Left lung (tissue), 10 donors: Measurements from ENCODE around the gene MARK4. TPM values are rescaled to one million over a fixed set of nuclear protein-coding genes. Genes with fewer than 3 reads are reported as not detected.

ENCODE experiments used
- ATAC-seq: fragments of 200-7000 bp; cut with Tn5 transposase; one replicate; pipeline ENCODE4 v1.9.1; 2020; ENCODE audit warnings: moderate library complexity
- DNase-seq, 4 donors: peaks; one replicate each; pipeline ENCODE4 v3.0.0-alpha.2; 2013 to 2020
- H3K27ac ChIP-seq, 2 donors: fragments of 200-600 bp; sonication (generic) in 1 of 2; one replicate each; pipeline versions ENCODE4 v1.5.0 to v1.8.0; 2020 to 2021
- H3K27me3 ChIP-seq, 2 donors: fragments of 200-600 bp; sonication (generic) in 1 of 2; one replicate each; pipeline versions ENCODE4 v1.5.0 to v1.8.0; 2020 to 2021
- H3K36me3 ChIP-seq, 2 donors: fragments of 200-600 bp; sonication (generic) in 1 of 2; one replicate each; pipeline versions ENCODE4 v1.5.0 to v1.8.0; 2020 to 2021
- H3K4me1 ChIP-seq, 2 donors: fragments of 200-600 bp; one replicate each; pipeline ENCODE4 v1.8.0; 2021
- H3K4me3 ChIP-seq, 2 donors: fragments of 200-600 bp; sonication (generic) in 1 of 2; one replicate each; pipeline versions ENCODE4 v1.5.0 to v1.8.0; 2020 to 2021; ENCODE audit warnings: mild to moderate bottlenecking in 1 of 2
- H3K9me3 ChIP-seq, 2 donors: fragments of 200-600 bp; sonication (generic) in 1 of 2; one replicate each; pipeline versions ENCODE4 v1.5.0 to v1.8.0; 2020 to 2021
- intact Hi-C, 2 donors: fragments of 100-400 bp; cut with DNase I; formaldehyde crosslinking; loops; one replicate each; pipeline versions ENCODE4 v1.11.2 to v1.14.2; 2022
- polyA plus RNA-seq, 6 donors: library from polyadenylated mRNA; unstranded; fragments of 120-200 nt; gene quantifications; one replicate each; pipeline ENCODE4 v1.2.1, GENCODE V29; 2013; ENCODE audit not compliant: insufficient read length in 6 of 6
- total RNA-seq, 2 donors: library from RNA; stranded (reverse); fragmentation: NEBNext Ultra II Directional; extraction: Animal tissue kit (Norgen Biotek cat#: 25700); gene quantifications; one replicate each; pipeline ENCODE4 v1.2.1, GENCODE V29; 2021
- TF ChIP-seq, protein P1 (sequence below), 2 donors: fragments of 200-600 bp; sonication (generic) in 1 of 2; IDR thresholded peaks; one replicate each; pipeline versions ENCODE4 v1.5.0 to v1.8.0; 2021; ENCODE audit warnings: antibody characterized with exemption in 2 of 2
- donor health status: DM: no; HTN: yes; CAD: no.
- donor health status: DM: no; HTN: no; CAD: no.

MARK4 gene
- total and polyA plus RNA-seq, 8 donors = 24.6 to 46.4 (median 37.5) TPM

DNA sequence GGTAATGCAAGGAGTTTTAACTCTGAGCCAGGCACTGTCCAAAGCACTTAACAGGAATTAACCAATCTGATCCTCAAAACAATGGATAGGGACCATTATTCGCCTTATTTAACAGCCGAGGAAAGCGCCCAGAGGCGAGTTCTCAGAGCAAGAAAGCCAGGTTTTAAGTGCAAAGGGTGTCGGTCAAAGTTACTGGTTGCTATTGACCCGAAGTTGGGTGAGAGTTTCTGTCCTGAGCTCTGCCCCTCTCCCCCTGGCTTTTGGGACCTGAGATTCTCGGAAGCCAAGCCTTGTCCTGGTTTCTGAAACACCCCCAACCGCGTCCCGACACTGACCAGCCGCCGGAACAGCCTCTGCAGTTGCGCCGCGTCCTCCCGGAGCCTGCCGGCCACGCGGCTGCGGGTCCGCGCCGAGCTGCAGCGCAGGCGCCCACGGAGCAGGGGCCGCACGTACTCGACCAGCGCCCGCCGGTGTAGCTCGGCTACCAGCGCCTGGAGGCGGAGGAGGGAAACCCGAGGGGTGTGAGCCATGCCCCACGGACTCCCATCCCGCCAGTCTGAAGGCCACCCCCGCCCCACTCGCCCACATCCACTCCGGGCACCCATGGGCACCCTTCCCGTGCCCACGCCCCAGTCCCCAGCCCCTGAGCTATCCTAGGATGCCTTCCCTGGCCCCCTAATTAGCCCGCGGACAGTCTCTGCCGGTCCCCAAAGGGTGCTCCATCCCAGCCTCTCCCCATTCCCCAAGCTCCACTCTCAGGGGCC, 33.7 kb upstream of the MARK4 start:
- Histone ChIP-seq H3K4me3 (no peak overlapping the region), H3K4me1 (peaks cover 3 to 7% of the 10 kb centered on the region in 2 donors), H3K27me3 (peaks cover 37 to 58% of the 10 kb centered on the region in 2 donors), H3K27ac (no peak overlapping the region), H3K36me3 (no peaks in the 10 kb centered on the region), H3K9me3 (no peaks in the 10 kb centered on the region)
- TF ChIP-seq, protein P1, sequence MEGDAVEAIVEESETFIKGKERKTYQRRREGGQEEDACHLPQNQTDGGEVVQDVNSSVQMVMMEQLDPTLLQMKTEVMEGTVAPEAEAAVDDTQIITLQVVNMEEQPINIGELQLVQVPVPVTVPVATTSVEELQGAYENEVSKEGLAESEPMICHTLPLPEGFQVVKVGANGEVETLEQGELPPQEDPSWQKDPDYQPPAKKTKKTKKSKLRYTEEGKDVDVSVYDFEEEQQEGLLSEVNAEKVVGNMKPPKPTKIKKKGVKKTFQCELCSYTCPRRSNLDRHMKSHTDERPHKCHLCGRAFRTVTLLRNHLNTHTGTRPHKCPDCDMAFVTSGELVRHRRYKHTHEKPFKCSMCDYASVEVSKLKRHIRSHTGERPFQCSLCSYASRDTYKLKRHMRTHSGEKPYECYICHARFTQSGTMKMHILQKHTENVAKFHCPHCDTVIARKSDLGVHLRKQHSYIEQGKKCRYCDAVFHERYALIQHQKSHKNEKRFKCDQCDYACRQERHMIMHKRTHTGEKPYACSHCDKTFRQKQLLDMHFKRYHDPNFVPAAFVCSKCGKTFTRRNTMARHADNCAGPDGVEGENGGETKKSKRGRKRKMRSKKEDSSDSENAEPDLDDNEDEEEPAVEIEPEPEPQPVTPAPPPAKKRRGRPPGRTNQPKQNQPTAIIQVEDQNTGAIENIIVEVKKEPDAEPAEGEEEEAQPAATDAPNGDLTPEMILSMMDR (IDR thresholded peaks at IDR 0.05) = no peak
- peak in 1 of 4 donors; percentile 16 for DNase-seq
- intact Hi-C loops = no loop called here
- peak; percentile 20 for ATAC-seq

DNA sequence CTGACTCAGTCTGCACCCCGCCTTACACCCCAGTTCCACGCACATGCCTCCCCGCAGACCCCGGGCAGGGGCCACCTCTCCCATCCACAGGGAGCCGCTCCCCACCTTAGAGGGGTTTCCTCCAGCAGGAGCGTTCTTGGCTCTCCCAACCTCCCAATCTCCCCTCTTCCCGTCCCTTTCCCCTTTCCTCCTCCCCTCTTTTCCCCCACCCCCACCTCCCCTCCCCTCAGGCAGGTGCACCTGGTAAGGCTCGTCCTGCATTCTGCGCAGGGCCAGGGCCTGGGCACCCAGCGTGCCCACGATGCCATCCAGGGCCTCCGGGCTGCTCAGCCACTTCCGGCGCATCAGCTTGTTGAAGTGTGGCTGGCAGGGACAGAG, 33.1 kb upstream of the MARK4 start:
- Histone ChIP-seq H3K27me3 (peaks cover 37 to 58% of the 10 kb centered on the region in 2 donors), H3K36me3 (no peaks in the 10 kb centered on the region), H3K4me1 (peaks cover 3 to 7% of the 10 kb centered on the region in 2 donors), H3K27ac (no peak overlapping the region), H3K9me3 (no peaks in the 10 kb centered on the region), H3K4me3 (no peak overlapping the region)
- intact Hi-C loops = no loop called here
- ATAC-seq (no peak), DNase-seq (no peak)
- TF ChIP-seq, protein P1 (IDR thresholded peaks at IDR 0.05) = no peak

DNA sequence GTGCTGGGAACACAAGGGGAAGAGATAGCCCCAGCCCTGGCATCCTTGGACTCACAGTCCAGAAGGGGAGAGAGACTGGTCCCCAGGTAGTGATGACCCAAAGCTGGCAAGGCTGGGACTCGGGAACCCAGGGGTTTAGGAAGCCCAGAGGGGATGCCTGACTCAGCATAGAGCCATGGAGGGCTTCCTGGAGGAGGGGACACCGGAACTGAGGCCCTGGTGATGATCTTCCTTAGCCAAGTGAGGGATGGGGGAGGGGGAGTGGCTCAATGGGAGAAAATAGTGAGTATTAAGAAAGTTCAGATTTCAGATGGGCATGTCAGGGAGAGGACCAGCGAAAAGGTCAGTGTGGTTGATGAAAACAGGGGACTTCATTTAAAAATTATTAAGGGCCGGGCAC, 32.6 kb upstream of the MARK4 start:
- TF ChIP-seq, protein P1 (IDR thresholded peaks at IDR 0.05) = no peak
- DNase-seq (no peak), ATAC-seq (no peak)
- H3K4me3 ChIP-seq = no peak overlapping the region
- H3K9me3 ChIP-seq = no peaks in the 10 kb centered on the region
- intact Hi-C loops = no loop called here
- no peak overlapping the region for H3K27ac ChIP-seq
- no peaks in the 10 kb centered on the region for H3K36me3 ChIP-seq
- H3K27me3 ChIP-seq = peaks cover 37 to 58% of the 10 kb centered on the region in 2 donors
- peaks cover 3 to 7% of the 10 kb centered on the region in 2 donors for H3K4me1 ChIP-seq

DNA sequence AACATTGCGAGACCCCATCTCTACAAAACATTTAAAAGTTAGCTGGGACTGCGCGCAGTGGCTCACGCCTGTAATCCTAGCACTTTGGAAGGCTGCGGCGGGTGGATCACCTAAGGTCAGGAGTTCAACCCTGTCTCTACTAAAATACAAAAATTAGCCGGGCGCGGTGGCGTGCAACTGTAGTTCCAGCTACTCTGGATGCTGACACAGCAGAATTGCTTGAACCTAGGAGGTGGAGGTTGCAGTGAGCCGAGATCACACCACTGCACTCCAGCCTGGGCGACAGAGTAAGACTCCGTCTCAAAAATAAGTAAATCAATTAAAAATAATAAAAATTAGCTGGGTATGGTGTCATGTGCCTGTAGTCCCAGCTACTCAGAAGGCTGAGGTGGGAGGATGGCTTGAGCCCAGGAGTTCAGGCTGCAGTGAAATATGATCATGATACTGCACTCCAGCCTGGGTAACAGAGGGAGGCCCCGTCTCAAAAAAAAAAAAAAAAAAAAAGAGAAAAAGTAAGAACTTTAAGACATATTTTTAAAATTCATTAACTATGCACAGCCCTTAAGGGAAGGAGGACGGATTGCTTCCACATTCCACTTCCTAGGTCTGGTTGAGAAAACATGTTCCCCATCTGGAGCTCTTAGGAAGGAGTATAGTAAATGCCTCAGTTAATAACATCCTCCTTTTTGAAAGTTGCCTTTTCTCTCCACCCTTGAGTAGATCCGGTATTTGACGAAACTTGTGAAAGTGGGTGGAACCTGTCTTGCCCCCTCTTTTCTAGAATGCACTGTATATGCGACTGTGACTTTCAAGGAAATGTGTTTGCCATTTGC, 31.9 kb upstream of the MARK4 start:
- intact Hi-C loops = no loop called here
- no peaks in the 10 kb centered on the region for H3K36me3 ChIP-seq
- no peaks in the 10 kb centered on the region for H3K9me3 ChIP-seq
- H3K27me3 ChIP-seq = peaks cover 37 to 58% of the 10 kb centered on the region in 2 donors
- H3K27ac ChIP-seq = no peak overlapping the region
- DNase-seq (no peak), ATAC-seq (no peak)
- no peak overlapping the region for H3K4me3 ChIP-seq
- TF ChIP-seq, protein P1 (IDR thresholded peaks at IDR 0.05) = no peak
- H3K4me1 ChIP-seq = peaks cover 3 to 7% of the 10 kb centered on the region in 2 donors

DNA sequence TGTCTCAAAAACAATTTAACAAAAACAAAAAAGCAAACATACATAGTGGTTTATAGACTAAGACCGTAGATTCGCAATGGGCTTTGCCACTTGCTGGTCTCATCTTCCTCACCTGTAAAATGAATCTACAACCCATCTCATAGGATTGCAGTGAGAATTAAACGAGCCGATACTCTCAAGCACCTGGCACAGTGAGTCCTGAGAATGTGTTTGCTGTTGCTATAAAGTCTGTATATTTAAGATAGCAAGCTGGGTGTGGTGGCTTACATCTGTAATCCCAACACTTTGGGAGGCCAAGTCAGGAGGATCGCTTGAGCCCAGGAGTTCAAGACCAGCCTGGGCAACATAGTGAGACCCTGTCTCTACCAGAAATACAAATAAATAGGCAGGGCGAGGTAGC, 28.3 kb upstream of the MARK4 start:
- ATAC-seq (no peak), DNase-seq (no peak)
- intact Hi-C loops = no loop called here
- Histone ChIP-seq H3K4me3 (no peak overlapping the region), H3K9me3 (no peaks in the 10 kb centered on the region), H3K27ac (no peak overlapping the region), H3K4me1 (no peaks in the 10 kb centered on the region), H3K27me3 (peaks cover 7 to 38% of the 10 kb centered on the region in 2 donors), H3K36me3 (no peaks in the 10 kb centered on the region)
- TF ChIP-seq, protein P1 (IDR thresholded peaks at IDR 0.05) = no peak
